Measurements from ENCODE around the gene OPN1LW.
A peak's percentile ranks its signal among the peaks of the same experiment; 100 is the strongest.
"Not testable (repeated sequence)": the region's sequence is repeated elsewhere in the genome, so short reads cannot be mapped to it uniquely, and the experiment has no call there.

OPN1LW gene

GRCh38 chrX:154135458-154136229, 8.4 kb upstream of the OPN1LW start:
- DNase-seq (ENCODE audit: low read depth in 3 of 3), result no peak

GRCh38 chrX:154136627-154137161, 7.3 kb upstream of the OPN1LW start:
- peak; percentile 40 to 48 (median 47) for DNase-seq (ENCODE audit: low read depth in 3 of 3)

- no peak for DNase-seq (ENCODE audit: low read depth in 3 of 3)
Observed at GRCh38 chrX:154138857-154139256, 5.2 kb upstream of the OPN1LW start.

GRCh38 chrX:154140206-154140605, 3.8 kb upstream of the OPN1LW start:
- DNase-seq (ENCODE audit: low read depth in 3 of 3), result no peak

- DNase-seq (ENCODE audit: low read depth in 3 of 3), result no peak
Observed at GRCh38 chrX:154140742-154141141, 3.3 kb upstream of the OPN1LW start.

- DNase-seq (ENCODE audit: low read depth in 3 of 3), result no peak
Observed at GRCh38 chrX:154142386-154142785, 1.7 kb upstream of the OPN1LW start.

- DNase-seq (ENCODE audit: low read depth in 3 of 3), result no peak
Observed at GRCh38 chrX:154142950-154143745, 895 bp upstream of the OPN1LW start.

GRCh38 chrX:154151030-154151429, 7.0 kb downstream of the OPN1LW start:
- DNase-seq (ENCODE audit: low read depth in 3 of 3), result not testable (repeated sequence)

- DNase-seq (ENCODE audit: low read depth in 3 of 3), result not testable (repeated sequence)
Observed at GRCh38 chrX:154156221-154156620, 12.2 kb downstream of the OPN1LW start.

- not testable (repeated sequence) for DNase-seq (ENCODE audit: low read depth in 3 of 3)
Observed at GRCh38 chrX:154157207-154157606, 13.2 kb downstream of the OPN1LW start.

- DNase-seq (ENCODE audit: low read depth in 3 of 3), result not testable (repeated sequence)
Observed at GRCh38 chrX:154159345-154159744, 15.3 kb downstream of the OPN1LW start.

GRCh38 chrX:154164902-154165301, 20.9 kb downstream of the OPN1LW start:
- not testable (repeated sequence) for DNase-seq (ENCODE audit: low read depth in 3 of 3)

- not testable (repeated sequence) for DNase-seq (ENCODE audit: low read depth in 3 of 3)
Observed at GRCh38 chrX:154168384-154168783, 24.3 kb downstream of the OPN1LW start.

- DNase-seq (ENCODE audit: low read depth in 3 of 3), result not testable (repeated sequence)
Observed at GRCh38 chrX:154172535-154172943, 28.5 kb downstream of the OPN1LW start.

- not testable (repeated sequence) for DNase-seq (ENCODE audit: low read depth in 3 of 3)
Observed at GRCh38 chrX:154174356-154174755, 30.3 kb downstream of the OPN1LW start.

- DNase-seq (ENCODE audit: low read depth in 3 of 3), result not testable (repeated sequence)
Observed at GRCh38 chrX:154182296-154182695, 38.3 kb downstream of the OPN1LW start, which contains the start of gene OPN1MW. Gene OPN1MW (plus strand): TSS chrX:154182596. CDS start chrX:154182678, 82 bp downstream.

GRCh38 chrX:154183794-154184193, 39.8 kb downstream of the OPN1LW start:
- DNase-seq (ENCODE audit: low read depth in 3 of 3), result not testable (repeated sequence)

- not testable (repeated sequence) for DNase-seq (ENCODE audit: low read depth in 3 of 3)
Observed at GRCh38 chrX:154192846-154193245, 48.8 kb downstream of the OPN1LW start.

GRCh38 chrX:154194316-154194715, 50.3 kb downstream of the OPN1LW start:
- not testable (repeated sequence) for DNase-seq (ENCODE audit: low read depth in 3 of 3)

- DNase-seq (ENCODE audit: low read depth in 3 of 3), result not testable (repeated sequence)
Observed at GRCh38 chrX:154196466-154196865, 52.4 kb downstream of the OPN1LW start.
